H9 (cell line): Measurements from ENCODE around the gene ARL4D. TPM values are rescaled to one million over a fixed set of nuclear protein-coding genes. Genes with fewer than 3 reads are reported as not detected.

Experiments used
- DNase-seq: peaks from one replicate; pipeline ENCODE4 v3.0.0-alpha.2; 2017
- H2AFZ ChIP-seq: one replicate; pipeline ENCODE4 v1.6.1; 2013; ENCODE audit warnings: mild to moderate bottlenecking, low read length, control low read depth, moderate library complexity
- H2AK5ac ChIP-seq: 2 replicates; pipeline ENCODE4 v1.6.1; 2013; ENCODE audit warnings: low read length, control low read depth, mixed read lengths; ENCODE audit not compliant: insufficient read length
- H2BK120ac ChIP-seq: one replicate; pipeline ENCODE4 v1.6.1; 2013; ENCODE audit warnings: low read depth, mild to moderate bottlenecking, low read length, control low read depth, inconsistent platforms; ENCODE audit not compliant: poor library complexity, severe bottlenecking
- H2BK12ac ChIP-seq: 2 replicates; pipeline ENCODE4 v1.6.1; 2013; ENCODE audit warnings: low read length, control low read depth, mixed read lengths, low read depth; ENCODE audit not compliant: insufficient read length
- H2BK15ac ChIP-seq: 2 replicates; pipeline ENCODE4 v1.6.1; 2013; ENCODE audit warnings: low read depth, low read length, control low read depth
- H2BK20ac ChIP-seq: one replicate; pipeline ENCODE4 v1.6.1; 2013; ENCODE audit warnings: low read depth, mild to moderate bottlenecking, low read length, control low read depth, inconsistent platforms; ENCODE audit not compliant: poor library complexity, severe bottlenecking
- H2BK5ac ChIP-seq: 2 replicates; pipeline ENCODE4 v1.6.1; 2013; ENCODE audit warnings: low read length, control low read depth, mixed read lengths; ENCODE audit not compliant: insufficient read length
- H3K14ac ChIP-seq: 2 replicates; pipeline ENCODE4 v1.6.1; 2013; ENCODE audit warnings: low read length, control low read depth; ENCODE audit not compliant: insufficient read depth
- H3K18ac ChIP-seq: 2 replicates; pipeline ENCODE4 v1.6.1; 2013; ENCODE audit warnings: low read depth, mild to moderate bottlenecking, mixed read lengths, low read length, control low read depth; ENCODE audit not compliant: insufficient read length
- H3K23ac ChIP-seq: 2 replicates; pipeline ENCODE4 v1.6.1; 2013; ENCODE audit warnings: low read length, control low read depth, mixed read lengths, low read depth; ENCODE audit not compliant: insufficient read length
- H3K23me2 ChIP-seq: 2 replicates; pipeline ENCODE4 v1.6.1; 2013; ENCODE audit warnings: low read depth, mild to moderate bottlenecking, mixed read lengths, low read length, control low read depth; ENCODE audit not compliant: insufficient read length, poor library complexity, severe bottlenecking
- H3K27ac ChIP-seq: 2 replicates; pipeline ENCODE4 v1.5.1; 2013; ENCODE audit warnings: low read length, control low read depth, mixed read lengths, low read depth; ENCODE audit not compliant: insufficient read length
- H3K27me3 ChIP-seq: 2 replicates; pipeline ENCODE4 v1.6.1; 2013; ENCODE audit warnings: low read length, control low read depth, inconsistent platforms; ENCODE audit not compliant: insufficient read depth
- H3K4ac ChIP-seq: 2 replicates; pipeline ENCODE4 v1.6.1; 2013; ENCODE audit warnings: low read depth, mild to moderate bottlenecking, control low read depth, inconsistent platforms, low read length, moderate library complexity
- H3K4me1 ChIP-seq: 2 replicates; pipeline ENCODE4 v1.6.1; 2013; ENCODE audit warnings: low read length, control low read depth, inconsistent platforms; ENCODE audit not compliant: insufficient read depth
- H3K4me2 ChIP-seq: 2 replicates; pipeline ENCODE4 v1.6.1; 2013; ENCODE audit warnings: low read length, control low read depth, mixed read lengths; ENCODE audit not compliant: insufficient read length, insufficient read depth
- H3K56ac ChIP-seq: 2 replicates; pipeline ENCODE4 v1.6.1; 2013; ENCODE audit warnings: low read depth, mild to moderate bottlenecking, mixed read lengths, low read length, control low read depth; ENCODE audit not compliant: insufficient read length
- H3K79me1 ChIP-seq: 2 replicates; pipeline ENCODE4 v1.6.1; 2013; ENCODE audit warnings: low read depth, mild to moderate bottlenecking, moderate library complexity, low read length, control low read depth, inconsistent platforms; ENCODE audit not compliant: insufficient read depth, poor library complexity, severe bottlenecking
- H3K79me2 ChIP-seq: 2 replicates; pipeline ENCODE4 v1.6.1; 2013; ENCODE audit warnings: low read length, control low read depth, inconsistent platforms; ENCODE audit not compliant: insufficient read depth
- H3K9ac ChIP-seq: 2 replicates; pipeline ENCODE4 v1.6.1; 2013; ENCODE audit warnings: low read length, control low read depth, mixed read lengths; ENCODE audit not compliant: insufficient read length; ENCODE audit errors: extremely low read depth
- H3K9me3 ChIP-seq: one replicate; pipeline ENCODE4 v1.6.1; 2013; ENCODE audit warnings: low read depth, low read length, inconsistent platforms; ENCODE audit not compliant: control insufficient read depth
- H3T11ph ChIP-seq: one replicate; pipeline ENCODE4 v1.6.1; 2013; ENCODE audit warnings: mild to moderate bottlenecking, low read length, control low read depth, inconsistent platforms
- H4K20me1 ChIP-seq: one replicate; pipeline ENCODE4 v1.6.1; 2013; ENCODE audit not compliant: control insufficient read depth, insufficient read length, insufficient read depth
- H4K5ac ChIP-seq: 2 replicates; pipeline ENCODE4 v1.6.1; 2013; ENCODE audit warnings: low read depth, mild to moderate bottlenecking, mixed read lengths, low read length, control low read depth; ENCODE audit not compliant: insufficient read length
- H4K8ac ChIP-seq: replicated peaks from 2 replicates; pipeline ENCODE4 v1.6.1; 2013; ENCODE audit warnings: low read length, control low read depth, mixed read lengths, low read depth; ENCODE audit not compliant: insufficient read length
- H4K91ac ChIP-seq: 2 replicates; pipeline ENCODE4 v1.6.1; 2013; ENCODE audit warnings: low read depth, mild to moderate bottlenecking, moderate library complexity, mixed read lengths, low read length, control low read depth; ENCODE audit not compliant: insufficient read length
- H3K27ac Mint-ChIP-seq, 3 experiments: 2 replicates in 2 of 3; 3 replicates in 1 of 3; pipeline ENCODE4 v1.8.0; 2020 to 2021; ENCODE audit warnings: mixed read lengths in 3 of 3, mild to moderate bottlenecking in 1 of 3, moderate library complexity in 1 of 3
- H3K27me3 Mint-ChIP-seq: 2 replicates; pipeline ENCODE4 v1.8.0; 2021; ENCODE audit warnings: low read depth, mild to moderate bottlenecking, moderate library complexity, mixed read lengths
- H3K36me3 Mint-ChIP-seq, 3 experiments: 2 replicates in 2 of 3; 3 replicates in 1 of 3; pipeline ENCODE4 v1.8.0; 2020 to 2021; ENCODE audit warnings: low read depth in 3 of 3, mixed read lengths in 3 of 3; ENCODE audit not compliant: insufficient read depth in 1 of 3
- H3K4me1 Mint-ChIP-seq, 2 experiments: 2 replicates each; pipeline ENCODE4 v1.8.0; 2020; ENCODE audit warnings: mixed read lengths in 2 of 2
- H3K4me3 Mint-ChIP-seq, 2 experiments: 2 replicates in 1 of 2; 3 replicates in 1 of 2; pipeline ENCODE4 v1.8.0; 2020 to 2021; ENCODE audit warnings: mild to moderate bottlenecking in 2 of 2, mixed read lengths in 2 of 2, moderate library complexity in 1 of 2
- H3K9me3 Mint-ChIP-seq, 2 experiments: 2 replicates in 1 of 2; 3 replicates in 1 of 2; pipeline ENCODE4 v1.8.0; 2020; ENCODE audit warnings: mild to moderate bottlenecking in 2 of 2, mixed read lengths in 2 of 2, moderate library complexity in 1 of 2
- WGBS: extraction: QIAGEN DNeasy Blood & Tissue Kit; methylation state at CpG from one replicate; pipeline ENCODE4 v1.1.7; 2013; ENCODE audit warnings: missing lambda C conversion rate, low lambda C conversion rate, mixed read lengths; ENCODE audit not compliant: insufficient read length; ENCODE audit errors: extremely low coverage; 5-methylcytosine and 5-hydroxymethylcytosine counted together
- total RNA-seq: library from RNA; stranded (reverse); gene quantifications from 2 replicates; pipeline ENCODE4 v1.2.1, GENCODE V29; 2021
- TF ChIP-seq, protein P1 (sequence below): fragments of 200-600 bp; sonication (generic); conservative IDR thresholded peaks from 3 replicates; pipeline ENCODE4 v1.8.0; 2021; ENCODE audit warnings: antibody characterized with exemption, mild to moderate bottlenecking

The ARL4D gene
- total RNA-seq, 1 experiment from 2014 or later = 6.2 TPM

DNA sequence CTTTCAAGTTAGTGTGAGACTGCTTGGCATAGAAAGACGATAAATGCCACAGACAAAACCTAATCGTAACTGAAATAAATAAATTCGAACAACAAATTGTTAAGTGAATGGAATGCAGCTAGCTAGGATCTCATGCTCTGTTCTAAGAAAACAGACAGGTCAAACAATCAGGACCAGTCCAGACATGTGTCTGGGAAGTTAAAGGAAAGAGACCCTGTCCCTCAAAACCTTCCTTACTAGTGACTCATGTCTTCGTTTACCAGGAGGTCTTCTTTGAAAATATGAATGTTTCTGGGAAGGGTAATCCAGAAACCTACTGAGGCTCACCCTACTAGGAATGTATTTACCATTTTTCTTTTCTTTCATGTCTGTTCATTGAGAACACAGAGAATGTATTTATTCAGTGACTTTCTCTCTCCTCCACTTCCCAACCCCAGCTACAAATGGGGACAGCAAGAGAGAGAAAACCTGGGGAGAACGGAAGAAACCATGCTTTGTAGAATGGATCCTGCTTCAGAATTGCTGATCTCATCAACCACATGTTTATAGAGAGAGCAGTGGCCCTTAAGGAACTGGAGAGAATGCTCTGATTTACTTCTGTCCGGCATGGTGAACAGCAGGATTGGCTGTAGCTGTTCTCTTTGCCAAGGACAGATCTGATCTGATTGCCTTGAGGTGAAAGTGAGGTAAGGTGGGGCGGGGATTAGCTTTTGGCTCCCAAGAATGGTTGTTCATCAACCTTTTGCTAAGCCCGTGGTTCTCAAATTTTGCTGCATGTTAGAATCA is 45.6 kb downstream of the ARL4D start:
- H4K91ac ChIP-seq = no peak overlapping the region
- no peaks in the 10 kb centered on the region for H3K9me3 ChIP-seq
- no CpG with 5 or more reads among the region's 8 CpGs for WGBS
- Mint-ChIP-seq H3K4me3 (no peak overlapping the region), H3K36me3 (no peaks in the 10 kb centered on the region), H3K9me3 (no peaks in the 10 kb centered on the region), H3K27ac (peak overlapping the region in 1 of 3 experiments; percentile 12; a peak in 1 of 7 replicates), H3K4me1 (peaks cover 5 to 6% of the 10 kb centered on the region in 2 experiments; a peak in 2 of 4 replicates), H3K27me3 (peaks cover 2% of the 10 kb centered on the region; the same call in 1 of the 2 replicates)
- H3K4me1 ChIP-seq = no peaks in the 10 kb centered on the region
- no peak overlapping the region for H2BK5ac ChIP-seq
- H3T11ph ChIP-seq = no peak overlapping the region
- no peak overlapping the region for H3K9ac ChIP-seq
- H2AK5ac ChIP-seq = no peak overlapping the region
- H4K20me1 ChIP-seq = no peaks in the 10 kb centered on the region
- no peak overlapping the region for H3K56ac ChIP-seq
- H3K27me3 ChIP-seq = no peaks in the 10 kb centered on the region
- no peak overlapping the region for H2AFZ ChIP-seq
- H3K23ac ChIP-seq = no peak overlapping the region
- no peaks in the 10 kb centered on the region for H3K79me1 ChIP-seq
- TF ChIP-seq, protein P1, sequence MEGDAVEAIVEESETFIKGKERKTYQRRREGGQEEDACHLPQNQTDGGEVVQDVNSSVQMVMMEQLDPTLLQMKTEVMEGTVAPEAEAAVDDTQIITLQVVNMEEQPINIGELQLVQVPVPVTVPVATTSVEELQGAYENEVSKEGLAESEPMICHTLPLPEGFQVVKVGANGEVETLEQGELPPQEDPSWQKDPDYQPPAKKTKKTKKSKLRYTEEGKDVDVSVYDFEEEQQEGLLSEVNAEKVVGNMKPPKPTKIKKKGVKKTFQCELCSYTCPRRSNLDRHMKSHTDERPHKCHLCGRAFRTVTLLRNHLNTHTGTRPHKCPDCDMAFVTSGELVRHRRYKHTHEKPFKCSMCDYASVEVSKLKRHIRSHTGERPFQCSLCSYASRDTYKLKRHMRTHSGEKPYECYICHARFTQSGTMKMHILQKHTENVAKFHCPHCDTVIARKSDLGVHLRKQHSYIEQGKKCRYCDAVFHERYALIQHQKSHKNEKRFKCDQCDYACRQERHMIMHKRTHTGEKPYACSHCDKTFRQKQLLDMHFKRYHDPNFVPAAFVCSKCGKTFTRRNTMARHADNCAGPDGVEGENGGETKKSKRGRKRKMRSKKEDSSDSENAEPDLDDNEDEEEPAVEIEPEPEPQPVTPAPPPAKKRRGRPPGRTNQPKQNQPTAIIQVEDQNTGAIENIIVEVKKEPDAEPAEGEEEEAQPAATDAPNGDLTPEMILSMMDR = no peak
- H2BK20ac ChIP-seq = no peak overlapping the region
- H2BK12ac ChIP-seq = no peak overlapping the region
- H2BK120ac ChIP-seq = no peak overlapping the region
- no peaks in the 10 kb centered on the region for H3K79me2 ChIP-seq
- no peak overlapping the region for H4K8ac ChIP-seq
- H3K27ac ChIP-seq = no peak overlapping the region
- H3K18ac ChIP-seq = no peak overlapping the region
- H3K23me2 ChIP-seq = no peaks in the 10 kb centered on the region
- no peak overlapping the region for H3K4ac ChIP-seq
- H4K5ac ChIP-seq = no peak overlapping the region
- no peak overlapping the region for H2BK15ac ChIP-seq
- H3K14ac ChIP-seq = no peak overlapping the region
- DNase-seq = no peak
- no peak overlapping the region for H3K4me2 ChIP-seq
